H1 (cell line): ENCODE results near the gene TOP3A. TPM values are rescaled to one million over a fixed set of nuclear protein-coding genes. Genes with fewer than 3 reads are reported as not detected.

ENCODE experiments used
- BCL11A ChIP-seq, 2 experiments: IDR thresholded peaks; one replicate each; pipeline ENCODE4 v1.6.1; 2011; ENCODE audit warnings: low read depth in 2 of 2, low read length in 2 of 2, mild to moderate bottlenecking in 2 of 2
- HDAC2 ChIP-seq, 2 experiments: fragments of 300-600 bp in 1 of 2; sonication (generic) in 1 of 2; IDR thresholded peaks; 2 replicates each; pipeline ENCODE4 v1.6.1; 2011 to 2012; ENCODE audit warnings: low read depth in 2 of 2, low read length in 2 of 2, mild to moderate bottlenecking in 2 of 2, moderate library complexity in 2 of 2, borderline replicate concordance in 1 of 2, inconsistent platforms in 1 of 2
- JUND ChIP-seq: IDR thresholded peaks from 2 replicates; pipeline ENCODE4 v1.6.1; 2011; ENCODE audit warnings: mild to moderate bottlenecking, improper control_type of control experiment, low read length
- NANOG ChIP-seq: IDR thresholded peaks from 2 replicates; pipeline ENCODE4 v1.6.1; 2011; ENCODE audit warnings: low read length, low read depth, mild to moderate bottlenecking, inconsistent platforms; ENCODE audit not compliant: insufficient read depth, poor library complexity, severe bottlenecking
- POLR2AphosphoS5 ChIP-seq: IDR thresholded peaks from 2 replicates; pipeline ENCODE4 v1.6.1; 2011; ENCODE audit warnings: low read depth, low read length
- SIRT6 ChIP-seq: IDR thresholded peaks from one replicate; pipeline ENCODE4 v1.7.1; 2012; ENCODE audit warnings: low read length, inconsistent platforms
- SP1 ChIP-seq: IDR thresholded peaks from 2 replicates; pipeline ENCODE4 v1.6.1; 2011; ENCODE audit warnings: low read depth, low read length
- YY1 ChIP-seq: IDR thresholded peaks from 2 replicates; pipeline ENCODE4 v1.6.1; 2011; ENCODE audit warnings: low read depth, mild to moderate bottlenecking, low read length
- polyA plus RNA-seq, 7 experiments: library from polyadenylated mRNA; depleted of rRNA in 3 of 7; stranded (reverse) in 5 of 7; unstranded in 2 of 7; fragments of >200 nt in 5 of 7; fragments of 200-250 nt in 2 of 7; gene quantifications; 1 replicate in 5 of 7; 2 replicates in 1 of 7; 4 replicates in 1 of 7; pipeline versions ENCODE4 v1.2.1 to v1.2.3, GENCODE V29; 2011 to 2013; ENCODE audit warnings: missing spikeins in 2 of 7, mixed read lengths in 2 of 7
- total RNA-seq: library from RNA; stranded (reverse); fragmentation: NEBNext Ultra II Directional; extraction: Animal tissue kit (Norgen Biotek cat#: 25700); gene quantifications from 2 replicates; pipeline ENCODE4 v1.2.1, GENCODE V29; 2021
- TF ChIP-seq, protein P1 (sequence below): fragments of 300-600 bp; sonication (generic); IDR thresholded peaks from 2 replicates; pipeline ENCODE4 v1.7.1; 2012; ENCODE audit warnings: low read length, moderate library complexity, mild to moderate bottlenecking, inconsistent platforms; ENCODE audit not compliant: insufficient replicate concordance
- TF ChIP-seq, protein P2 (sequence below), 3 experiments: IDR thresholded peaks; 1 replicate in 2 of 3; 2 replicates in 1 of 3; pipeline versions ENCODE4 v1.5.1 to v1.6.1; 2011; ENCODE audit warnings: low read length in 3 of 3, mild to moderate bottlenecking in 3 of 3, inconsistent platforms in 2 of 3, low read depth in 1 of 3, moderate library complexity in 1 of 3; ENCODE audit not compliant: insufficient read depth in 1 of 3; ENCODE audit errors: control extremely low read depth in 1 of 3

The TOP3A gene
- total and polyA plus RNA-seq, 2 of the 8 experiments (the other 6 are each of a cell fraction or from before 2014, with no cell fraction given) = 23.4 to 54.3 TPM

DNA sequence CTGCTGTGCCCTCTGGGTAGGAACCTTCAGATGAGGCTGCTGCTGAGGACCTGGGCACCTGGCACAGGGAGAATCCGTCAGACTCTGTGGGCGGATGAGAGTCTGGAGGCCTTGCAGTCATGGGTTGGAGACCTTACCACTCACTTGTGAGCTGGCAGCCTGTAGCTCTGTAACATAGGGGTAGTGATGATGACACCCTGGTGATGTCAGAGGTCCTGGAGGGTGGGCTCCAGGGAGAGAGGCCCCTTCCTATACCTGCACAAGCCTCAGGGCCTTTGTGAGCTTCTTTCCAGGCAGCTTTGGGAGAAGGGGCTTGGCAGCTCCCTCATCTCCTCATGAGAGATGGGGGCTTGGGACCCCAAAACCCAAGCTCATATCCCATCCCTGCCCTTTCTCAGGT is 52.7 kb downstream of the TOP3A start (continued):
- TF ChIP-seq, protein P1, sequence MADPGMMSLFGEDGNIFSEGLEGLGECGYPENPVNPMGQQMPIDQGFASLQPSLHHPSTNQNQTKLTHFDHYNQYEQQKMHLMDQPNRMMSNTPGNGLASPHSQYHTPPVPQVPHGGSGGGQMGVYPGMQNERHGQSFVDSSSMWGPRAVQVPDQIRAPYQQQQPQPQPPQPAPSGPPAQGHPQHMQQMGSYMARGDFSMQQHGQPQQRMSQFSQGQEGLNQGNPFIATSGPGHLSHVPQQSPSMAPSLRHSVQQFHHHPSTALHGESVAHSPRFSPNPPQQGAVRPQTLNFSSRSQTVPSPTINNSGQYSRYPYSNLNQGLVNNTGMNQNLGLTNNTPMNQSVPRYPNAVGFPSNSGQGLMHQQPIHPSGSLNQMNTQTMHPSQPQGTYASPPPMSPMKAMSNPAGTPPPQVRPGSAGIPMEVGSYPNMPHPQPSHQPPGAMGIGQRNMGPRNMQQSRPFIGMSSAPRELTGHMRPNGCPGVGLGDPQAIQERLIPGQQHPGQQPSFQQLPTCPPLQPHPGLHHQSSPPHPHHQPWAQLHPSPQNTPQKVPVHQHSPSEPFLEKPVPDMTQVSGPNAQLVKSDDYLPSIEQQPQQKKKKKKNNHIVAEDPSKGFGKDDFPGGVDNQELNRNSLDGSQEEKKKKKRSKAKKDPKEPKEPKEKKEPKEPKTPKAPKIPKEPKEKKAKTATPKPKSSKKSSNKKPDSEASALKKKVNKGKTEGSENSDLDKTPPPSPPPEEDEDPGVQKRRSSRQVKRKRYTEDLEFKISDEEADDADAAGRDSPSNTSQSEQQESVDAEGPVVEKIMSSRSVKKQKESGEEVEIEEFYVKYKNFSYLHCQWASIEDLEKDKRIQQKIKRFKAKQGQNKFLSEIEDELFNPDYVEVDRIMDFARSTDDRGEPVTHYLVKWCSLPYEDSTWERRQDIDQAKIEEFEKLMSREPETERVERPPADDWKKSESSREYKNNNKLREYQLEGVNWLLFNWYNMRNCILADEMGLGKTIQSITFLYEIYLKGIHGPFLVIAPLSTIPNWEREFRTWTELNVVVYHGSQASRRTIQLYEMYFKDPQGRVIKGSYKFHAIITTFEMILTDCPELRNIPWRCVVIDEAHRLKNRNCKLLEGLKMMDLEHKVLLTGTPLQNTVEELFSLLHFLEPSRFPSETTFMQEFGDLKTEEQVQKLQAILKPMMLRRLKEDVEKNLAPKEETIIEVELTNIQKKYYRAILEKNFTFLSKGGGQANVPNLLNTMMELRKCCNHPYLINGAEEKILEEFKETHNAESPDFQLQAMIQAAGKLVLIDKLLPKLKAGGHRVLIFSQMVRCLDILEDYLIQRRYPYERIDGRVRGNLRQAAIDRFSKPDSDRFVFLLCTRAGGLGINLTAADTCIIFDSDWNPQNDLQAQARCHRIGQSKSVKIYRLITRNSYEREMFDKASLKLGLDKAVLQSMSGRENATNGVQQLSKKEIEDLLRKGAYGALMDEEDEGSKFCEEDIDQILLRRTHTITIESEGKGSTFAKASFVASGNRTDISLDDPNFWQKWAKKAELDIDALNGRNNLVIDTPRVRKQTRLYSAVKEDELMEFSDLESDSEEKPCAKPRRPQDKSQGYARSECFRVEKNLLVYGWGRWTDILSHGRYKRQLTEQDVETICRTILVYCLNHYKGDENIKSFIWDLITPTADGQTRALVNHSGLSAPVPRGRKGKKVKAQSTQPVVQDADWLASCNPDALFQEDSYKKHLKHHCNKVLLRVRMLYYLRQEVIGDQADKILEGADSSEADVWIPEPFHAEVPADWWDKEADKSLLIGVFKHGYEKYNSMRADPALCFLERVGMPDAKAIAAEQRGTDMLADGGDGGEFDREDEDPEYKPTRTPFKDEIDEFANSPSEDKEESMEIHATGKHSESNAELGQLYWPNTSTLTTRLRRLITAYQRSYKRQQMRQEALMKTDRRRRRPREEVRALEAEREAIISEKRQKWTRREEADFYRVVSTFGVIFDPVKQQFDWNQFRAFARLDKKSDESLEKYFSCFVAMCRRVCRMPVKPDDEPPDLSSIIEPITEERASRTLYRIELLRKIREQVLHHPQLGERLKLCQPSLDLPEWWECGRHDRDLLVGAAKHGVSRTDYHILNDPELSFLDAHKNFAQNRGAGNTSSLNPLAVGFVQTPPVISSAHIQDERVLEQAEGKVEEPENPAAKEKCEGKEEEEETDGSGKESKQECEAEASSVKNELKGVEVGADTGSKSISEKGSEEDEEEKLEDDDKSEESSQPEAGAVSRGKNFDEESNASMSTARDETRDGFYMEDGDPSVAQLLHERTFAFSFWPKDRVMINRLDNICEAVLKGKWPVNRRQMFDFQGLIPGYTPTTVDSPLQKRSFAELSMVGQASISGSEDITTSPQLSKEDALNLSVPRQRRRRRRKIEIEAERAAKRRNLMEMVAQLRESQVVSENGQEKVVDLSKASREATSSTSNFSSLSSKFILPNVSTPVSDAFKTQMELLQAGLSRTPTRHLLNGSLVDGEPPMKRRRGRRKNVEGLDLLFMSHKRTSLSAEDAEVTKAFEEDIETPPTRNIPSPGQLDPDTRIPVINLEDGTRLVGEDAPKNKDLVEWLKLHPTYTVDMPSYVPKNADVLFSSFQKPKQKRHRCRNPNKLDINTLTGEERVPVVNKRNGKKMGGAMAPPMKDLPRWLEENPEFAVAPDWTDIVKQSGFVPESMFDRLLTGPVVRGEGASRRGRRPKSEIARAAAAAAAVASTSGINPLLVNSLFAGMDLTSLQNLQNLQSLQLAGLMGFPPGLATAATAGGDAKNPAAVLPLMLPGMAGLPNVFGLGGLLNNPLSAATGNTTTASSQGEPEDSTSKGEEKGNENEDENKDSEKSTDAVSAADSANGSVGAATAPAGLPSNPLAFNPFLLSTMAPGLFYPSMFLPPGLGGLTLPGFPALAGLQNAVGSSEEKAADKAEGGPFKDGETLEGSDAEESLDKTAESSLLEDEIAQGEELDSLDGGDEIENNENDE = no peak
- no peak for TF ChIP-seq JUND
- no peak for TF ChIP-seq SP1
- no peak for TF ChIP-seq YY1
- no peak for TF ChIP-seq POLR2AphosphoS5
- TF ChIP-seq BCL11A (IDR thresholded peaks at IDR 0.05; ENCODE audit: low read depth in 2 of 2, low read length in 2 of 2) = no peak
- no peak for TF ChIP-seq HDAC2 (IDR thresholded peaks at IDR 0.05; ENCODE audit: borderline replicate concordance in 1 of 2, low read depth in 2 of 2, low read length in 2 of 2)
- TF ChIP-seq NANOG = no peak
- TF ChIP-seq SIRT6 = no peak
- TF ChIP-seq, protein P2, sequence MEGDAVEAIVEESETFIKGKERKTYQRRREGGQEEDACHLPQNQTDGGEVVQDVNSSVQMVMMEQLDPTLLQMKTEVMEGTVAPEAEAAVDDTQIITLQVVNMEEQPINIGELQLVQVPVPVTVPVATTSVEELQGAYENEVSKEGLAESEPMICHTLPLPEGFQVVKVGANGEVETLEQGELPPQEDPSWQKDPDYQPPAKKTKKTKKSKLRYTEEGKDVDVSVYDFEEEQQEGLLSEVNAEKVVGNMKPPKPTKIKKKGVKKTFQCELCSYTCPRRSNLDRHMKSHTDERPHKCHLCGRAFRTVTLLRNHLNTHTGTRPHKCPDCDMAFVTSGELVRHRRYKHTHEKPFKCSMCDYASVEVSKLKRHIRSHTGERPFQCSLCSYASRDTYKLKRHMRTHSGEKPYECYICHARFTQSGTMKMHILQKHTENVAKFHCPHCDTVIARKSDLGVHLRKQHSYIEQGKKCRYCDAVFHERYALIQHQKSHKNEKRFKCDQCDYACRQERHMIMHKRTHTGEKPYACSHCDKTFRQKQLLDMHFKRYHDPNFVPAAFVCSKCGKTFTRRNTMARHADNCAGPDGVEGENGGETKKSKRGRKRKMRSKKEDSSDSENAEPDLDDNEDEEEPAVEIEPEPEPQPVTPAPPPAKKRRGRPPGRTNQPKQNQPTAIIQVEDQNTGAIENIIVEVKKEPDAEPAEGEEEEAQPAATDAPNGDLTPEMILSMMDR (IDR thresholded peaks at IDR 0.05; ENCODE audit: control extremely low read depth in 1 of 3, insufficient read depth in 1 of 3, low read depth in 1 of 3, low read length in 3 of 3) = no peak
